GM19193 (cell line): ENCODE results near the gene TULP4.

ENCODE experiments used
- POLR2A ChIP-seq: IDR thresholded peaks from 4 replicates; pipeline ENCODE4 v1.6.1; 2011; ENCODE audit not compliant: insufficient read depth, insufficient read length; ENCODE audit errors: extremely low read depth

The TULP4 gene

GRCh38 chr6:158536891-158537798, 224.9 kb downstream of the TULP4 start:
- no peak for TF ChIP-seq POLR2A

GRCh38 chr6:158538741-158539140, 226.5 kb downstream of the TULP4 start:
- TF ChIP-seq POLR2A = no peak

- no peak for TF ChIP-seq POLR2A
Measured at GRCh38 chr6:158539413-158539812, 227.1 kb downstream of the TULP4 start.

GRCh38 chr6:158539881-158540280, 227.6 kb downstream of the TULP4 start:
- no peak for TF ChIP-seq POLR2A

- no peak for TF ChIP-seq POLR2A
Measured at GRCh38 chr6:158543606-158544185, 231.4 kb downstream of the TULP4 start.

GRCh38 chr6:158544428-158544827, 232.2 kb downstream of the TULP4 start:
- TF ChIP-seq POLR2A = no peak

GRCh38 chr6:158545043-158545966, 233.0 kb downstream of the TULP4 start:
- no peak for TF ChIP-seq POLR2A

- no peak for TF ChIP-seq POLR2A
Measured at GRCh38 chr6:158548418-158549161, 236.3 kb downstream of the TULP4 start.

- TF ChIP-seq POLR2A = no peak
Measured at GRCh38 chr6:158552055-158552795, 240.0 kb downstream of the TULP4 start.

GRCh38 chr6:158552796-158553138, 240.5 kb downstream of the TULP4 start:
- no peak for TF ChIP-seq POLR2A

GRCh38 chr6:158554611-158555361, 242.5 kb downstream of the TULP4 start:
- no peak for TF ChIP-seq POLR2A

- TF ChIP-seq POLR2A = no peak
Measured at GRCh38 chr6:158556113-158556512, 243.8 kb downstream of the TULP4 start.

GRCh38 chr6:158557927-158558326, 245.7 kb downstream of the TULP4 start:
- TF ChIP-seq POLR2A = no peak
